GM18511 (cell line): ENCODE results near the gene CADM3.

Experiments
- ATAC-seq: cut with Tn5 transposase; IDR thresholded peaks from one replicate; pipeline ENCODE4 v1.9.1; 2021; ENCODE audit warnings: mild to moderate bottlenecking, moderate library complexity; ENCODE audit not compliant: unreplicated experiment

CADM3 gene

GRCh38 chr1:159248311-159248710, 76.9 kb downstream of the CADM3 start:
- no peak for ATAC-seq

- no peak for ATAC-seq
These were observed 79.3 kb downstream of the CADM3 start for GRCh38 chr1:159250638-159251216.
